HG02610 (cell line): ENCODE data around the gene KRTAP10-9.
"Not testable (repeated sequence)": the region's sequence is repeated elsewhere in the genome, so short reads cannot be mapped to it uniquely, and the experiment has no call there.

Source experiments
- ATAC-seq: cut with Tn5 transposase; IDR thresholded peaks from one replicate; pipeline ENCODE4 v1.9.1; 2021; ENCODE audit warnings: mild to moderate bottlenecking, moderate library complexity; ENCODE audit not compliant: unreplicated experiment

The KRTAP10-9 gene

DNA sequence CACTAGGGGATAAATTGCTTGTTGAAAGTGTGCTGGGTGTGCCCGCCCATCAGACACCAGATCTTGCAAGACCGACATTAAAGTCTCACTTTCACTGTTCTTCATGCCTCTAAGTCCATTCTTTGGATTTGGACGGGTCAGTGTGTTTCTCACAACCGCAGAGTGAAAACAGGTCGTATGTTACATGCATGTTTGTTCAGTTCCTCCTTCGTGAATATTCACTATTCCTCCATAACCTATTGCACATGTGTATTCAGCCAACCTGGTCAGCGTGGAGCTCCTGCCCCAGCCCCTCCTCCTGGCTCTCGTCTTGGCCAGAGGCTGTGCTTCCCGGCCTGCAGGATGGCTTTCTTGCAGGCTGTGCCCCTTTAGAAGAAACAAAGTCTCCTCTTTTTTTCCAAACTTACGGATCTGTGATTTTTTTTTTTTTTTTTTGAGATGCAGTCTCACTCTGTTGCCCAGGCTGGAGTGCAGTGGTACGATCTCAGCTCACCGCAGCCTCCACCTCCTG, 32.4 kb upstream of the KRTAP10-9 start:
- ATAC-seq, result no peak

DNA sequence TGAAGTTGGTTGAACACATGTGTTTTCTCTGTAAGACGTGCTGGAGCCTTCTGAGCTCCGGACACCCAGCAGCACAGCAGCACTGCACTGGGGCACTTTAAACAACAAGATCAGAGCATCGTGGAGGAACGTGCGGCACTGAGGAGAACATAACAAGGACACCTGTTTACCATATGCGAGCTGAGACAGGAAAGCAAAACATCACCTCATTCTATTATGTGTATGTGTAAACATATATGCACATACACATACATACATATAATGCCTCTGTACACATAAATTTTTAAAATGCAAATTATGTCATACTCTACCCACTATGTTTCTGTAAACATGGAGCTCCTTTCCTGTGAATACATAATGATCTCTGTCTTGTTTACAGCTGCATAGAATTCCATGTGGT, 31.4 kb upstream of the KRTAP10-9 start:
- no peak for ATAC-seq

- no peak for ATAC-seq
These were observed 30.7 kb upstream of the KRTAP10-9 start for GRCh38 chr21:44596068-44596725.

DNA sequence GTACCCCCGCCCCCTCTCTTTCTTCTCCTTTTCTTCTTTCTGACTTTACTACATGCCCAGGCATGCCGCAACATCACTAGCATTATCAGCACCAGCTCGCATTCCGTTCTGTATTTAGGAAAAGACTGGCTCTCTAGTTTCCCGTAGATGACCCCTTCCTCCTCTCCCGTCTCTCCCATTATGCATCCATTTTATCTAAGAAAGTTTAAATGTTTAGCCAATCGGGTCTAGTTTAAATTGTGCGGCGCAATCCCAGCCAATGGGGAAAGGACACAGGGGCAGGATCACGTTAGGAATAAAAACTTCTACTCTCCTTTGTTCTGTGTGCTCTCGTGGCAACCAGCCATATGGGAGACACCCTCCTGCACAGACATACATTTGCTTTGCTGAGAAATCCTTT, 28.8 kb upstream of the KRTAP10-9 start:
- ATAC-seq, result no peak

- ATAC-seq, result no peak
These were observed 27.4 kb upstream of the KRTAP10-9 start for GRCh38 chr21:44599264-44600029.

DNA sequence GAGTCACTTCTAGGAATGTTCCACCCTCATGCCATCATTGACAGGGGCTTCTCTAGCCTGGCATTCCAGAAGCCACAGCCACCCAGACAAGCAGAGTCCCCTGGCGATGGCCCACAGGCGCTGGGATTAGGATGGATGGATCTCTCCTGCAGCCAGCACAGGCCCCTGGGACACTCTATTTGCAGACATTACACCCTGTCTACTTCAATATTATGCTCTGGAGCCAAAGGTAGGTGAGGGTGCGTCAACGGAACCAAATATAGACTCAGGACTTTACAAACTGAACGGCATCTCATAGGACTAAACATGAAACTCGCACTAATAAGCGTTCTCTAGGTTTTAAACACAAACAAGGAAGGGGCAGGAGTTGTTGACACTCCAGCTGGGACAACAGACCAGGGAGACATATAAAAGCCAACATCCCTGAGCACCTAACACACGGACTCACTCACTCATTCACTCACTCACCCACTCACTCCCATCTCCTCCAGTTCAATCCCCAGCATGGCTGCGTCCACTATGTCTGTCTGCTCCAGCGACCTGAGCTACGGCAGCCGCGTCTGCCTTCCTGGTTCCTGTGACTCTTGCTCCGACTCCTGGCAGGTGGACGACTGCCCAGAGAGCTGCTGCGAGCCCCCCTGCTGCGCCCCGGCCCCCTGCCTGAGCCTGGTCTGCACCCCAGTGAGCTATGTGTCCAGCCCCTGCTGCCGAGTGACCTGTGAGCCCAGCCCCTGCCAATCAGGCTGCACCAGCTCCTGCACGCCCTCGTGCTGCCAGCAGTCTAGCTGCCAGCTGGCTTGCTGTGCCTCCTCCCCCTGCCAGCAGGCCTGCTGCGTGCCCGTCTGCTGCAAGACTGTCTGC, 26.5 kb upstream of the KRTAP10-9 start, which contains the start of gene KRTAP10-7:
TSS of gene KRTAP10-7 (plus strand) at position 480 of the 861 bp plus-strand sequence. CDS start at position 505, 25 bp downstream.
- not testable (repeated sequence) for ATAC-seq

GRCh38 chr21:44601091-44601490, 25.8 kb upstream of the KRTAP10-9 start:
- ATAC-seq, result not testable (repeated sequence)

DNA sequence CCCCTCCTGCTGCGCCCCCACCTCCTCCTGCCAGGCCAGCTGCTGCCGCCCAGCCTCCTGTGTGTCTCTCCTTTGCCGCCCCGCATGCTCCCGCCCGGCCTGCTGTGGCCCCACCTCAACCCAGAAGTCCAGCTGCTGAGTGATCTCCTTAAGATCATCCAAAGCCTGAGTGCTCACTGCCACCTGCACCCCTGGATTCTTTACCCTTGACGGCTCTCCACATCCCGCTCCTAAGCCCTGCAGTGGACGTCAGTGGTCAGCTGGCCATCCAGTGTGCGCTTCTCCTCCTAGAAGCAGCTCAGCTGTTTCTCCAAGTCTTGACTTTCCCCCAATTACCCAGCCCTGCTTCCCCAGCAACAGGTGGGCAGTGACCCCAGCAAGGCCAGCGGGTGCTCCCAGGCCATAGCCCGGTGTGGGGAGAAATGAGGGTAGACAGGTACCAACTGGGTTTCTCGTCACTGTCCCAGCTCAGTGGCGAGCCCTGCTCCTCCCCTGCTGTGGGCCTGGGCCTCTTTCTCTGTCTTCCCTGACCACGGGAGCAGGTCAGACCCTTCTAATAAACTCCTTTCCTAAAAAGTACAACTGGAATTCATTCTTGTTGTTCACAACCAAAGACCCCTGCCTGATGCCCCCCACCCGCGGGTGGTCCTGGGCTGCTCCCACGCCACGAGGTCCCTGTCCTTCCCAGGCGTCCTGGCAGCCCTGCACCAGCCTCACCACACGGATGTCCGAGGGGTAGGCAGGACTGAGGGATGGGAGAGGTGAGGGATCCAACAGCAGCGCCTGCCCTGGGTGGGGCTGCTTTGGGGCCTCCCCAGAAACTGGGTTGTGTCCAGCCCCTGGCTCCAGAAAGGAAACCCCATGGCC, 25.1 kb upstream of the KRTAP10-9 start:
- ATAC-seq, result no peak

DNA sequence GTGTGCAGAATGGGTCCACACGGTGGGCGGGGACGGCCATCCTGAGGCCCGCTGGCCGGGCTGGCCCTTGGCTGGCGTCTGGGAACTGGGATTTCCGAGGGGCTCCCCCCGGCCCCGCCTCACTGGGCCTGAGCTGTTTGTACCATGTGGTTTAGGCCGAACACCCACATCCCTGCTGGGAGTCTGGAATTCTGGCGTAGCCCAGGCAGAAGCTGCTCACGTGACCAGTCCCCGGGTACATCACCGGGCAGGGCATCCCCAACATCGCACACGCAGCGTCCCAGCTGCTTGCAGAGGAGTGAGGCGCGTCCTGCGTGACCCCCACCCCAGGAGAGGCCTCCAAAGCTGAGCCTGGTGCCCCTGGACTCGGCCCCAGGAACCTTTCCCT, 24.4 kb upstream of the KRTAP10-9 start:
- ATAC-seq, result no peak

- ATAC-seq, result no peak
These were observed 23.6 kb upstream of the KRTAP10-9 start for GRCh38 chr21:44603109-44603875.

- ATAC-seq, result no peak
These were observed 23.0 kb upstream of the KRTAP10-9 start for GRCh38 chr21:44603911-44604310.

- no peak for ATAC-seq
These were observed 20.4 kb upstream of the KRTAP10-9 start for GRCh38 chr21:44606495-44606894.

GRCh38 chr21:44609193-44609592, 17.7 kb upstream of the KRTAP10-9 start:
- ATAC-seq, result no peak

GRCh38 chr21:44610157-44610843, 16.6 kb upstream of the KRTAP10-9 start:
- ATAC-seq, result not testable (repeated sequence)

- no peak for ATAC-seq
These were observed 15.3 kb upstream of the KRTAP10-9 start for GRCh38 chr21:44611551-44611950.

DNA sequence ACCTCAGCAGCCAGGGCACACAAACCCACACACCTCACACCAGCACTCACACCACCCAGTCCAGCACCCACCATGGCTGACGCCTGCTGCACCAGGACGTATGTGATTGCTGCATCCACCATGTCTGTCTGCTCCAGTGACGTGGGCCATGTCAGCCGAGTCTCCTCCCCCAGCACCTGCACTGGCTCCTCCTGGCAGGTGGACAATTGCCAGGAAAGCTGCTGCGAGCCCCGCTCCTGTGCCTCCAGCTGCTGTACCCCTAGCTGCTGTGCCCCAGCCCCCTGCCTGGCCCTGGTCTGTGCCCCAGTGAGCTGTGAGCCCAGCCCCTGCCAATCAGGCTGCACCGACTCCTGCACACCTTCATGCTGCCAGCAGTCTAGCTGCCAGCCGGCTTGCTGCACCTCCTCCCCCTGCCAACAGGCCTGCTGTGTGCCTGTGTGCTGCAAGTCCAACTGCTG, 14.8 kb upstream of the KRTAP10-9 start, which contains the start of gene KRTAP10-8:
TSS of gene KRTAP10-8 (plus strand) at position 51 of the 458 bp plus-strand sequence. CDS start at position 73, 22 bp downstream.
- ATAC-seq, result no peak

- no peak for ATAC-seq
These were observed 14.1 kb upstream of the KRTAP10-9 start for GRCh38 chr21:44612669-44613229.
